GM23248 (cell line): ENCODE data around the gene IPO11. TPM values are rescaled to one million over a fixed set of nuclear protein-coding genes. Genes with fewer than 3 reads are reported as not detected.

Experiments
- DNase-seq: peaks from one replicate; pipeline ENCODE4 v3.0.0-alpha.2; 2015
- H2AFZ ChIP-seq: fragments of 200-600 bp; sonication (generic); 2 replicates; pipeline ENCODE4 v1.6.1; 2016; ENCODE audit warnings: antibody characterized with exemption
- H3F3A ChIP-seq: fragments of 200-600 bp; sonication (generic); 2 replicates; pipeline ENCODE4 v1.6.1; 2016; ENCODE audit warnings: mild to moderate bottlenecking, antibody characterized with exemption, mixed run types; ENCODE audit not compliant: insufficient read depth
- H3K27ac ChIP-seq: fragments of 200-600 bp; sonication (generic); 2 replicates; pipeline ENCODE4 v1.5.1; 2016; ENCODE audit warnings: mild to moderate bottlenecking
- H3K27me3 ChIP-seq: fragments of 200-600 bp; sonication (generic); replicated peaks from 2 replicates; pipeline ENCODE4 v1.6.1; 2016; ENCODE audit warnings: mild to moderate bottlenecking; ENCODE audit not compliant: insufficient read depth
- H3K36me3 ChIP-seq: fragments of 200-600 bp; sonication (generic); 2 replicates; pipeline ENCODE4 v1.6.1; 2016; ENCODE audit warnings: low read depth, mild to moderate bottlenecking
- H3K4me1 ChIP-seq: fragments of 200-600 bp; sonication (generic); 2 replicates; pipeline ENCODE4 v1.6.1; 2016; ENCODE audit warnings: mild to moderate bottlenecking; ENCODE audit not compliant: insufficient read depth
- H3K4me2 ChIP-seq: fragments of 200-600 bp; sonication (generic); one replicate; pipeline ENCODE4 v1.6.1; 2016; ENCODE audit warnings: mild to moderate bottlenecking; ENCODE audit not compliant: unreplicated experiment
- H3K4me3 ChIP-seq: fragments of 200-600 bp; sonication (generic); 2 replicates; pipeline ENCODE4 v1.5.1; 2016; ENCODE audit warnings: mild to moderate bottlenecking
- H3K79me2 ChIP-seq: fragments of 200-600 bp; sonication (generic); 2 replicates; pipeline ENCODE4 v1.6.1; 2016; ENCODE audit warnings: mild to moderate bottlenecking; ENCODE audit not compliant: insufficient read depth
- H3K9ac ChIP-seq: fragments of 200-600 bp; sonication (generic); 2 replicates; pipeline ENCODE4 v1.6.1; 2016; ENCODE audit warnings: mild to moderate bottlenecking
- H3K9me2 ChIP-seq: fragments of 200-600 bp; sonication (generic); 2 replicates; pipeline ENCODE4 v1.6.1; 2016; ENCODE audit warnings: mixed run types, mild to moderate bottlenecking, moderate library complexity; ENCODE audit not compliant: insufficient read depth
- H3K9me3 ChIP-seq: fragments of 200-600 bp; sonication (generic); one replicate; pipeline ENCODE4 v1.6.1; 2017; ENCODE audit warnings: low read depth
- H4K20me1 ChIP-seq: fragments of 200-600 bp; sonication (generic); 2 replicates; pipeline ENCODE4 v1.6.0; 2016; ENCODE audit not compliant: insufficient read depth
- EZH2 ChIP-seq: fragments of 200-600 bp; sonication (generic); IDR thresholded peaks from 2 replicates; pipeline ENCODE4 v1.6.1; 2018; ENCODE audit warnings: antibody characterized with exemption, mild to moderate bottlenecking; ENCODE audit not compliant: insufficient read depth, poor library complexity, severe bottlenecking
- EZH2phosphoT487 ChIP-seq: fragments of 200-600 bp; sonication (generic); IDR thresholded peaks from 2 replicates; pipeline ENCODE4 v1.6.1; 2018; ENCODE audit warnings: antibody characterized with exemption, moderate library complexity, mild to moderate bottlenecking, low read depth; ENCODE audit not compliant: insufficient read depth
- WGBS, 2 experiments: methylation state at CpG; one replicate each; pipeline ENCODE4 v1.1.6; 2015 to 2017; ENCODE audit warnings: low lambda C conversion rate in 2 of 2, low coverage in 1 of 2; ENCODE audit errors: missing lambda C conversion rate in 2 of 2; 5-methylcytosine and 5-hydroxymethylcytosine counted together
- in situ Hi-C: fragments of 300-500 bp; cut with MboI; formaldehyde crosslinking; loops from 2 replicates; pipeline ENCODE4 v1.15.0; 2020
- polyA plus RNA-seq: library from polyadenylated mRNA; unstranded; fragments of >200 nt; fragmentation: Nextera tagmentation; extraction: Ambion mirVana; gene quantifications from 2 replicates; pipeline ENCODE4 v1.2.1, GENCODE V29; 2016
- total RNA-seq: library from RNA; depleted of rRNA; stranded (reverse); fragments of >200 nt; shearing (Covaris generic); gene quantifications from 2 replicates; pipeline ENCODE4 v1.2.3, GENCODE V29; 2014; rRNA removed

The IPO11 gene
- total RNA-seq = 19.5 and 26.5 TPM in 2 replicates
- 19.9 and 20.3 TPM in 2 replicates for polyA plus RNA-seq

- Histone ChIP-seq H3K9me2 (no peaks in the 10 kb centered on the region), H3K27ac (peak within 1 kb of the TSS; percentile 77), H3K4me1 (peaks cover 11% of the 10 kb centered on the region), H3K9me3 (no peaks in the 10 kb centered on the region), H3K27me3 (no peaks in the 10 kb centered on the region), H3K4me3 (peak within 1 kb of the TSS; percentile 99), H3K36me3 (no peaks in the 10 kb centered on the region), H3K79me2 (peaks cover 51% of the 10 kb centered on the region), H3K4me2 (peak within 1 kb of the TSS; percentile 97), H3K9ac (peak within 1 kb of the TSS; percentile 95), H3F3A (no peaks in the 10 kb centered on the region), H4K20me1 (no peaks in the 10 kb centered on the region), H2AFZ (peak within 1 kb of the TSS; percentile 98)
- DNase-seq = peak; percentile 100
- in situ Hi-C loops = no loop called here
- TF ChIP-seq EZH2phosphoT487 (no peak), EZH2 (no peak)
- WGBS, 2 experiments = 1% methylated on average over 59 to 66 of the region's 66 CpGs
Measured at GRCh38 chr5:62412549-62413329, at the start of gene IPO11. IPO11 (plus strand) TSS chr5:62412763; CDS start chr5:62437280, 24,517 bp downstream.

- H3K4me2 ChIP-seq = no peak overlapping the region
- no peaks in the 10 kb centered on the region for H3K9me3 ChIP-seq
- no peaks in the 10 kb centered on the region for H4K20me1 ChIP-seq
- H3K27ac ChIP-seq = no peak overlapping the region
- H3K4me1 ChIP-seq = peaks cover 8% of the 10 kb centered on the region
- no peak overlapping the region for H3K4me3 ChIP-seq
- peaks cover 35% of the 10 kb centered on the region for H3K36me3 ChIP-seq
- 95 to 100% methylated on average over 2 of the region's 2 CpGs for WGBS, 2 experiments
- peaks cover 7% of the 10 kb centered on the region; the same call in 1 of the 2 replicates for H3K79me2 ChIP-seq
- H3K9me2 ChIP-seq = no peaks in the 10 kb centered on the region
- no peak overlapping the region for H3K9ac ChIP-seq
- DNase-seq = no peak
- no peaks in the 10 kb centered on the region for H3K27me3 ChIP-seq
- no peak overlapping the region for H2AFZ ChIP-seq
- in situ Hi-C loops = no loop called here
- 0 out of 2 replicates have a peak, but pooled peaks cover 6% of the 10 kb centered on the region for H3F3A ChIP-seq
- TF ChIP-seq EZH2phosphoT487 (no peak), EZH2 (no peak)
Measured at GRCh38 chr5:62369039-62369438, 43.5 kb upstream of the IPO11 start.

GRCh38 chr5:62371409-62371808, 41.2 kb upstream of the IPO11 start:
- no peak overlapping the region for H3K4me2 ChIP-seq
- no peak overlapping the region for H3K9ac ChIP-seq
- no peak overlapping the region for H3K4me3 ChIP-seq
- H3K79me2 ChIP-seq = no peaks in the 10 kb centered on the region
- H3K9me3 ChIP-seq = no peaks in the 10 kb centered on the region
- no peaks in the 10 kb centered on the region for H3K27me3 ChIP-seq
- in situ Hi-C loops = no loop called here
- DNase-seq = peak; percentile 25
- H3K4me1 ChIP-seq = peaks cover 8% of the 10 kb centered on the region
- H2AFZ ChIP-seq = no peak overlapping the region
- no peak overlapping the region for H3K27ac ChIP-seq
- H4K20me1 ChIP-seq = no peaks in the 10 kb centered on the region
- H3K36me3 ChIP-seq = peaks cover 36% of the 10 kb centered on the region
- H3F3A ChIP-seq = 0 out of 2 replicates have a peak, but pooled peaks cover 6% of the 10 kb centered on the region
- no peaks in the 10 kb centered on the region for H3K9me2 ChIP-seq
- TF ChIP-seq EZH2phosphoT487 = no peak
- TF ChIP-seq EZH2 = no peak

- WGBS, 2 experiments = 80 to 84% methylated on average over 3 of the region's 3 CpGs
- in situ Hi-C loops = no loop called here
- no peak overlapping the region for H3K4me3 ChIP-seq
- peaks cover 8% of the 10 kb centered on the region for H3K4me1 ChIP-seq
- TF ChIP-seq EZH2 (no peak), EZH2phosphoT487 (no peak)
- H3K36me3 ChIP-seq = peaks cover 39% of the 10 kb centered on the region
- H3K9ac ChIP-seq = no peak overlapping the region
- DNase-seq = no peak
- no peak overlapping the region for H2AFZ ChIP-seq
- H3F3A ChIP-seq = 0 out of 2 replicates have a peak, but pooled peaks cover 6% of the 10 kb centered on the region
- H3K27ac ChIP-seq = no peak overlapping the region
- H3K79me2 ChIP-seq = no peaks in the 10 kb centered on the region
- no peaks in the 10 kb centered on the region for H3K27me3 ChIP-seq
- no peak overlapping the region for H3K4me2 ChIP-seq
- H3K9me2 ChIP-seq = no peaks in the 10 kb centered on the region
- H3K9me3 ChIP-seq = no peaks in the 10 kb centered on the region
- no peaks in the 10 kb centered on the region for H4K20me1 ChIP-seq
Measured at GRCh38 chr5:62372600-62372999, 40.0 kb upstream of the IPO11 start.
